Measurements from ENCODE around the gene CFLAR. TPM values are rescaled to one million over a fixed set of nuclear protein-coding genes. Genes with fewer than 3 reads are reported as not detected.
"Not testable (repeated sequence)": the region's sequence is repeated elsewhere in the genome, so short reads cannot be mapped to it uniquely, and the experiment has no call there.

Gene CFLAR
- total and polyA plus RNA-seq, 7 experiments from 2014 or later, result 63.9 to 253 (median 183) TPM

DNA sequence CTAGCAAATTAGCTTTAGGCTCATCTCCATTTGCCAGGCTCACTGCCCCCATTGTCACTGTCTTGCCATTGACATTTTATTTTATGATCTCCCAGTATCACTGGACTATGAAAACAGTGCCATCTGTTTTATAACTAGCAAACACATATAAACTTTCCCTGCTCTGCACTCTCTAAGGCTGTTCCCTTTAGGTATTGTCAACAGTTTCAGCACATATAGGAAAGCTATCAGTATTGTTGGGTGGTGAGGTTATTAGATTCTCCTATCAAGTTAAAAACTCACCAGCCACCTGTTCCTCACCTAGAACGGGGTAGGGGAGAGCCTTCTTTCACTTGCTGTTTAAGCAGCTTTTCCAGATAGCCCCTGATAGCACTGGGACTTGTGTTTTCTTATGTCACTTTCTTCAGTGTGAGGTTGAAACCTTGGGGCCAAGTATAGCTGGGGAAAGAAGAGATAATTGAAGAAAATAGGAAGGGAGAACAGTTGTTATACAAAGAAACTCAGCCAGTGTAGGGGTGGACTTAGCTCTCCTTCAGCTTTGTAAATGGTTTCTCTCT lies 32.5 kb downstream of the CFLAR start:
- no peak for DNase-seq
- no peaks in the 10 kb centered on the region for H3K9me3 ChIP-seq (ENCODE audit: control insufficient read depth in 2 of 3, low read length in 3 of 3)
- no peak overlapping the region for H3K27ac ChIP-seq (ENCODE audit: low read depth, low read length)
- H3K4me1 ChIP-seq (ENCODE audit: control insufficient read depth in 2 of 2, insufficient read depth in 2 of 2, low read length in 2 of 2), result peaks cover 0 to 16% of the 10 kb centered on the region in 2 donors
- Mint-ChIP-seq H3K36me3 (peaks cover 11 to 38% (median 29%) of the 10 kb centered on the region in 5 donors), H3K4me1 (peaks cover 4 to 33% (median 15%) of the 10 kb centered on the region in 7 donors), H3K9me3 (no peaks in the 10 kb centered on the region), H3K4me3 (no peak overlapping the region), H3K27ac (peak overlapping the region in 8 of 9 donors; percentile 2 to 85 (median 52)), H3K27me3 (no peaks in the 10 kb centered on the region)
- intact Hi-C loops (cut with micrococcal nuclease), result no loop called here
- ChIA-PET CTCF (interaction anchor here (1.3 kb wide), 1 partner anchor 10 kb away, joined by 8 read pairs; no protein-coding TSS in a partner anchor), POLR2A (interaction anchor here (0.5 to 2.8 kb wide), 5 partner anchors 20 to 33 kb away, joined by 3 to 9 read pairs (median 4); no protein-coding TSS in a partner anchor)
- H3K36me3 ChIP-seq (ENCODE audit: control insufficient read depth in 2 of 3, insufficient read depth in 3 of 3, low read length in 3 of 3), result peaks cover 0 to 45% (median 18%) of the 10 kb centered on the region in 3 experiments
- no peak for ATAC-seq
- no peaks in the 10 kb centered on the region for H3K27me3 ChIP-seq (ENCODE audit: control insufficient read depth in 2 of 2, insufficient read depth in 2 of 2, low read length in 2 of 2)
- H3K4me3 ChIP-seq (ENCODE audit: low read length), result no peak overlapping the region

DNA sequence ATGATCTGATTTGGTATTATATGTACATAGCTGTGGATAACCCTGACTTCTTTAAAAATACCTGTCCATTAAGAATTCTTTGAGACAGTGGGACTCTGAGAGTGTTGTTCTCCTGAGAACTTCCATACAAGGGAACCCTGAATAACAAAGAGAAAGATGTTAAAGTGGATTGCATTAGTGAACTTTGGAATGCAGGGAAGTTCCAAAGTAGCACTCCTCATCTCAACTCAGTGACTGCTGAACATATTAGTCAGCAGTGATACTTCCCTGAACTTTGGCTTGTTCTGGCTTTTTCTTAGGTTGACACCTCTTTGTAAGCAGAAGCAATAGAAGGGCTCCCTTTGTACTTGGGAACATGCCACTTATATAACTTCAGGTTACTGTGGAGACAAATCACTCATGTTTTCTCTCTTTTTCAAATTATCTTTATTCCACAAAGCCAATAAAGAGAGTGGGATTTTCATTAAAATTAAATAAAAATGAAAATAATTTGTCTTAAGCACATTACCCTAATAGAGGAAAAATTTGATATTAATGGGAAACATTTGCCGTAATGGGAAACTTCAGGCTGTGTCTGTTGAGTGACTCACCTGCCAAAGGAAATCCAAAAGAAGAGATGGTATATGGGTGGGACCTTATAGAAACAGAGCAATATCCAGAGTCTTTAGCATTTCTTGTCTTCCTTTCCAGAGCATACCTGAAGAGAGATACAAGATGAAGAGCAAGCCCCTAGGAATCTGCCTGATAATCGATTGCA lies 33.3 kb downstream of the CFLAR start:
- no peak for DNase-seq
- H3K4me1 Mint-ChIP-seq, result peaks cover 4 to 32% (median 15%) of the 10 kb centered on the region in 7 donors
- peak; percentile 36 for ATAC-seq
- H3K27me3 Mint-ChIP-seq, result no peaks in the 10 kb centered on the region
- intact Hi-C loops (cut with micrococcal nuclease), result no loop called here
- no peaks in the 10 kb centered on the region for H3K9me3 Mint-ChIP-seq
- H3K27ac ChIP-seq (ENCODE audit: low read depth, low read length), result no peak overlapping the region
- no peaks in the 10 kb centered on the region for H3K27me3 ChIP-seq (ENCODE audit: control insufficient read depth in 2 of 2, insufficient read depth in 2 of 2, low read length in 2 of 2)
- peaks cover 11 to 40% (median 29%) of the 10 kb centered on the region in 5 donors for H3K36me3 Mint-ChIP-seq
- peak overlapping the region in 7 of 9 donors; percentile 10 to 85 (median 52) for H3K27ac Mint-ChIP-seq
- ChIA-PET CTCF (interaction anchor here (1.3 kb wide), 1 partner anchor 9 kb away, joined by 8 read pairs; no protein-coding TSS in a partner anchor), POLR2A (interaction anchor here (0.5 to 2.8 kb wide), 5 partner anchors 21 to 34 kb away, joined by 3 to 9 read pairs (median 4); no protein-coding TSS in a partner anchor)
- H3K4me3 Mint-ChIP-seq, result no peak overlapping the region
- H3K9me3 ChIP-seq (ENCODE audit: control insufficient read depth in 2 of 3, low read length in 3 of 3), result no peaks in the 10 kb centered on the region
- H3K4me1 ChIP-seq (ENCODE audit: control insufficient read depth in 2 of 2, insufficient read depth in 2 of 2, low read length in 2 of 2), result peaks cover 0 to 16% of the 10 kb centered on the region in 2 donors
- peaks cover under 1 to 49% (median 18%) of the 10 kb centered on the region in 3 experiments for H3K36me3 ChIP-seq (ENCODE audit: control insufficient read depth in 2 of 3, insufficient read depth in 3 of 3, low read length in 3 of 3)
- H3K4me3 ChIP-seq (ENCODE audit: low read length), result no peak overlapping the region

DNA sequence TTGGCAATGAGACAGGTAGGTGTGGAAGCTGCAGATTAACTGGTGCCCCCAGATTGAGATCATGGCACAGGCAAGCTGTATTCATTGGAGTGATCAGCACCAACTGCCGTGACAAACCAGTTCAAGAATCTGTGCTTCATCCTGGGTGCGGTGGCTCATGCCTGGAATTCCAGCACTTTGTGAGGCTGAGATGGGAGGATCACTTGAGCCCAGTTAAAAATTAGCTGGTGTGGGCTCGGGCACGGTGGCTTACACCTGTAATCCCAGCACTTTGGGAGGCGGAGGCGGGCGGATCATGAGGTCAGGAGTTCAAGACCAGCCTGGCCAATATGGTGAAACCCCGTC lies 33.8 kb downstream of the CFLAR start:
- H3K4me1 Mint-ChIP-seq, result peaks cover 4 to 38% (median 15%) of the 10 kb centered on the region in 7 donors
- H3K4me1 ChIP-seq (ENCODE audit: control insufficient read depth in 2 of 2, insufficient read depth in 2 of 2, low read length in 2 of 2), result peaks cover 0 to 16% of the 10 kb centered on the region in 2 donors
- H3K27ac ChIP-seq (ENCODE audit: low read depth, low read length); H3K27me3 ChIP-seq (ENCODE audit: control insufficient read depth in 2 of 2, insufficient read depth in 2 of 2, low read length in 2 of 2); ATAC-seq; H3K4me3 Mint-ChIP-seq; DNase-seq; H3K9me3 Mint-ChIP-seq; H3K9me3 ChIP-seq (ENCODE audit: control insufficient read depth in 2 of 3, low read length in 3 of 3); H3K4me3 ChIP-seq (ENCODE audit: low read length); H3K27me3 Mint-ChIP-seq; intact Hi-C loops (cut with micrococcal nuclease): not testable (repeated sequence)
- peaks cover 11 to 46% (median 35%) of the 10 kb centered on the region in 5 donors for H3K36me3 Mint-ChIP-seq
- H3K36me3 ChIP-seq (ENCODE audit: control insufficient read depth in 2 of 3, insufficient read depth in 3 of 3, low read length in 3 of 3), result peaks cover 6 to 50% (median 21%) of the 10 kb centered on the region in 3 experiments
- ChIA-PET POLR2A (interaction anchor here (2.8 kb wide), 1 partner anchor 32 kb away, joined by 9 read pairs; no protein-coding TSS in a partner anchor), CTCF (interaction anchor here (0.7 kb wide), 1 partner anchor 81 kb away, joined by 3 read pairs; no protein-coding TSS in a partner anchor)
- peak overlapping the region in 5 of 9 donors; percentile 10 to 85 (median 52) for H3K27ac Mint-ChIP-seq

DNA sequence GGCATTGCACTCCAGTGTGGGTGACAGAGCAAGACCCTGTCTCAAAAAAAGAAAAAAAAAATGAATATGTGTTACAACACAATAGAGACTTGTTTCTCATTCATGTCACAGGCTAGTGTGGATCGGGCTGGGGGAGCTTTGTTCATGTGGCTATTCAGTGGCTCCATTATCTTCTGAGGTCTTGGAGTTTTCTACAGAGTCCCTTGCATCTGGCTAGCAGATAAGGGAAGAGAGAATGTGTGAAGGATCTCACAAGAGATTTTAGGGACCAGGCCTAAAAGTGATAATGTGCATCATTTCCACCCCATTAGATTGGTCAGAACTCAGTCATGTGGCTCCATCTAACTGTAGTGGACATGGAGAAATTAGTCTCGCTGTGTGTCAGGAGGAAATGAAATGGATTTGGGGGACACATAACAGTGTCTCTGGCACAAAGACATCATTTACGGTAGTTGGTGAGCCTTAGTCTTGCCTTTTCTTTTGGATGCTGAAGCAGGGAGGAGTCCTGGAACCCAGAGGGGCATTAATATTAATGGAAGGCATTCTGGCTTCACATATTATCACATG lies 34.6 kb downstream of the CFLAR start:
- DNase-seq (no peak), ATAC-seq (no peak)
- Histone ChIP-seq H3K4me3 (ENCODE audit: low read length) (no peak overlapping the region), H3K9me3 (ENCODE audit: control insufficient read depth in 2 of 3, low read length in 3 of 3) (no peaks in the 10 kb centered on the region), H3K4me1 (ENCODE audit: control insufficient read depth in 2 of 2, insufficient read depth in 2 of 2, low read length in 2 of 2) (peaks cover 0 to 16% of the 10 kb centered on the region in 2 donors), H3K27me3 (ENCODE audit: control insufficient read depth in 2 of 2, insufficient read depth in 2 of 2, low read length in 2 of 2) (no peaks in the 10 kb centered on the region), H3K27ac (ENCODE audit: low read depth, low read length) (peak overlapping the region; percentile 16), H3K36me3 (ENCODE audit: control insufficient read depth in 2 of 3, insufficient read depth in 3 of 3, low read length in 3 of 3) (peaks cover 6 to 51% (median 19%) of the 10 kb centered on the region in 3 experiments)
- Mint-ChIP-seq H3K4me3 (no peak overlapping the region), H3K27me3 (no peaks in the 10 kb centered on the region), H3K36me3 (peaks cover 9 to 47% (median 35%) of the 10 kb centered on the region in 5 donors), H3K4me1 (peaks cover 4 to 38% (median 15%) of the 10 kb centered on the region in 7 donors), H3K9me3 (no peaks in the 10 kb centered on the region), H3K27ac (peak overlapping the region in 8 of 9 donors; percentile 12 to 85 (median 74))
- ChIA-PET POLR2A (interaction anchor here (0.6 to 2.8 kb wide), 2 partner anchors 9 to 33 kb away, joined by 3 to 9 read pairs; no protein-coding TSS in a partner anchor), CTCF (interaction anchor here (0.7 kb wide), 1 partner anchor 81 kb away, joined by 3 read pairs; no protein-coding TSS in a partner anchor)
- intact Hi-C loops (cut with micrococcal nuclease), result no loop called here

DNA sequence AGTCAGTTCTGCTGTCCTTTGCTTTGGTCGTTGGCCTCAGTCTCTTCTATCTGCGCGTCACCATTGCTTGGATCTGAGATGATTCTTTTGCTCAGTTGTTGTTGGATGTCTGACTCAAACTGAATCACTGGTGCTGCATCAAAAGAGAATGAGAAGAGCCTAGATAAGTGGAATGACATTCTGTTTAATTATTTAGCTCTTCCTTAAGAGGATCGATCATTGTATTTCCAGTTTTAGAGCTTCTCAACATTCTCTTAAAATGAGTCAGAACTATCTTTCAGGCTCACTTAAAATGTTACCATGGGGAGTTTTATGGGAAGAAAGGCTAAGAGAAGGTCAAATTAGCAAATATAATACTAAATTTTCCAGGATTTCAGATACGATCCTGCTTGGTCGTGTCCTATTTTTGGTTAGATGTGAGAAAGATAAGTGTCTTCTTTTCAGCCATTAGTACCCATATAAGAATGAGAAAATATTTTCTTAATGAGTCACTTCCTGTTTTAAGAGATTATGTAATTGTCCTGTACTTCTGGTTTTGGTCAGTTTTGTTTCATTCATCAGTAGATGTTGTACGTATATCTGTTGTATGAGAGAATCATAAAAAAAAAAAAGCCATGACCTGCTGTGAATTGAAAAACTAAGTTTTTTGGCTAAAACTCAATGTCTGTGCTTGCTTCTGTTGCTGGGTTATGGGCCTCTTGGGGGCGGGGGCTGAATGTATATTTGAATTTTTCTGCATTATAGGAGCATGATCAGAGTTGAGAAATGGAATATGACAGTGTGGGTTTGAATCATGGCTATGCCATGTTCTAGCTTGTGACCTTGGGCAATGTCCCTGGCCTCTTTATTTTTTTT lies 35.4 kb downstream of the CFLAR start:
- H3K4me1 ChIP-seq (ENCODE audit: control insufficient read depth in 2 of 2, insufficient read depth in 2 of 2, low read length in 2 of 2), result peaks cover 0 to 16% of the 10 kb centered on the region in 2 donors
- POLR2A ChIA-PET, result interaction anchor here (3.9 kb wide), 1 partner anchor 33 kb away, joined by 22 read pairs; no protein-coding TSS in a partner anchor
- peaks cover 8 to 47% (median 33%) of the 10 kb centered on the region in 5 donors for H3K36me3 Mint-ChIP-seq

More for the DNA sequence above, 35.4 kb downstream of the CFLAR start:
- Mint-ChIP-seq H3K9me3 (no peaks in the 10 kb centered on the region), H3K4me1 (peaks cover 4 to 38% (median 15%) of the 10 kb centered on the region in 7 donors), H3K4me3 (no peak overlapping the region), H3K27me3 (no peaks in the 10 kb centered on the region), H3K27ac (peak overlapping the region in 8 of 9 donors; percentile 60 to 85 (median 81))
- no peak for DNase-seq
- H3K36me3 ChIP-seq (ENCODE audit: control insufficient read depth in 2 of 3, insufficient read depth in 3 of 3, low read length in 3 of 3), result peaks cover 6 to 58% (median 26%) of the 10 kb centered on the region in 3 experiments
- H3K9me3 ChIP-seq (ENCODE audit: control insufficient read depth in 2 of 3, low read length in 3 of 3), result no peaks in the 10 kb centered on the region
- intact Hi-C loops (cut with micrococcal nuclease), result no loop called here
- peak overlapping the region; percentile 16 for H3K27ac ChIP-seq (ENCODE audit: low read depth, low read length)
- no peaks in the 10 kb centered on the region for H3K27me3 ChIP-seq (ENCODE audit: control insufficient read depth in 2 of 2, insufficient read depth in 2 of 2, low read length in 2 of 2)
- ATAC-seq, result peak; percentile 76
- CTCF ChIA-PET, result no interaction called here
- H3K4me3 ChIP-seq (ENCODE audit: low read length), result no peak overlapping the region
